HG02981 (cell line): ENCODE results near the gene MCM3.

ENCODE experiments used
- ATAC-seq: cut with Tn5 transposase; IDR thresholded peaks from one replicate; pipeline ENCODE4 v1.9.1; 2021; ENCODE audit warnings: mild to moderate bottlenecking, moderate library complexity; ENCODE audit not compliant: unreplicated experiment

MCM3 gene

GRCh38 chr6:52284460-52285176, at the start of gene MCM3:
MCM3 (minus strand) TSS chr6:52284742; CDS start chr6:52284674, 68 bp downstream.
- ATAC-seq = peak; percentile 96

GRCh38 chr6:52333840-52334200, 49.3 kb upstream of the MCM3 start:
- no peak for ATAC-seq

- no peak for ATAC-seq
Measured at GRCh38 chr6:52331793-52332457, 47.4 kb upstream of the MCM3 start.

- no peak for ATAC-seq
Measured at GRCh38 chr6:52330470-52330869, 45.9 kb upstream of the MCM3 start.

GRCh38 chr6:52328729-52329128, 44.2 kb upstream of the MCM3 start:
- ATAC-seq = no peak

GRCh38 chr6:52328303-52328662, 43.7 kb upstream of the MCM3 start:
- no peak for ATAC-seq

GRCh38 chr6:52326540-52327364, 42.2 kb upstream of the MCM3 start:
- no peak for ATAC-seq

GRCh38 chr6:52325695-52326471, 41.3 kb upstream of the MCM3 start:
- ATAC-seq = no peak

- ATAC-seq = no peak
Measured at GRCh38 chr6:52324189-52324588, 39.6 kb upstream of the MCM3 start.

GRCh38 chr6:52317841-52318581, 33.5 kb upstream of the MCM3 start:
- peak; percentile 98 for ATAC-seq

GRCh38 chr6:52317211-52317610, 32.7 kb upstream of the MCM3 start:
- ATAC-seq = no peak

GRCh38 chr6:52314752-52315151, 30.2 kb upstream of the MCM3 start:
- ATAC-seq = no peak

- ATAC-seq = no peak
Measured at GRCh38 chr6:52312461-52312860, 27.9 kb upstream of the MCM3 start.

GRCh38 chr6:52310932-52311331, 26.4 kb upstream of the MCM3 start:
- ATAC-seq = no peak

- no peak for ATAC-seq
Measured at GRCh38 chr6:52307900-52308372, 23.4 kb upstream of the MCM3 start.

GRCh38 chr6:52306972-52307870, 22.7 kb upstream of the MCM3 start:
- ATAC-seq = no peak

GRCh38 chr6:52305948-52306767, 21.6 kb upstream of the MCM3 start:
- ATAC-seq = peak; percentile 76

- ATAC-seq = no peak
Measured at GRCh38 chr6:52305411-52305810, 20.9 kb upstream of the MCM3 start.
